GM21723 (cell line): ENCODE results near the gene PRRT1.
"Not testable (repeated sequence)": the region's sequence is repeated elsewhere in the genome, so short reads cannot be mapped to it uniquely, and the experiment has no call there.

Source experiments
- ATAC-seq: cut with Tn5 transposase; IDR thresholded peaks from one replicate; pipeline ENCODE4 v1.9.1; 2021; ENCODE audit warnings: mild to moderate bottlenecking, moderate library complexity; ENCODE audit not compliant: unreplicated experiment

The PRRT1 gene

GRCh38 chr6:32188381-32189068, 36.8 kb upstream of the PRRT1 start:
- ATAC-seq, result no peak

GRCh38 chr6:32187725-32188380, 36.1 kb upstream of the PRRT1 start:
- ATAC-seq, result not testable (repeated sequence)

- no peak for ATAC-seq
These were observed 35.4 kb upstream of the PRRT1 start for GRCh38 chr6:32187009-32187709.

- ATAC-seq, result not testable (repeated sequence)
These were observed 34.6 kb upstream of the PRRT1 start for GRCh38 chr6:32186151-32186840.

GRCh38 chr6:32185681-32186131, 34.0 kb upstream of the PRRT1 start:
- ATAC-seq, result not testable (repeated sequence)

GRCh38 chr6:32184084-32184640, 32.4 kb upstream of the PRRT1 start, which contains the start of gene AGER:
TSS of gene AGER (minus strand) at chr6:32184253. CDS start at chr6:32184222, 31 bp downstream.
- ATAC-seq, result no peak

GRCh38 chr6:32183483-32184083, 31.8 kb upstream of the PRRT1 start:
- no peak for ATAC-seq

- no peak for ATAC-seq
These were observed 31.3 kb upstream of the PRRT1 start for GRCh38 chr6:32183030-32183429.

- no peak for ATAC-seq
These were observed 30.8 kb upstream of the PRRT1 start for GRCh38 chr6:32182555-32182981.

- ATAC-seq, result no peak
These were observed 30.3 kb upstream of the PRRT1 start for GRCh38 chr6:32181915-32182529.

GRCh38 chr6:32181148-32181702, 29.5 kb upstream of the PRRT1 start:
- no peak for ATAC-seq

GRCh38 chr6:32179766-32180405, 28.1 kb upstream of the PRRT1 start:
- no peak for ATAC-seq

- no peak for ATAC-seq
These were observed 27.1 kb upstream of the PRRT1 start for GRCh38 chr6:32178547-32179440.

GRCh38 chr6:32177788-32178546, 26.2 kb upstream of the PRRT1 start, which contains the start of gene RNF5:
TSS of gene RNF5 (plus strand) at chr6:32178405. CDS start at chr6:32178512, 107 bp downstream.
- peak; percentile 73 for ATAC-seq

GRCh38 chr6:32177183-32177787, 25.5 kb upstream of the PRRT1 start:
- peak; percentile 10 for ATAC-seq

- no peak for ATAC-seq
These were observed 24.9 kb upstream of the PRRT1 start for GRCh38 chr6:32176476-32177182.
